GM21390 (cell line): Measurements from ENCODE around the gene TEAD4.

Source experiments
- ATAC-seq: cut with Tn5 transposase; IDR thresholded peaks from one replicate; pipeline ENCODE4 v1.9.1; 2021; ENCODE audit not compliant: unreplicated experiment

Gene TEAD4

DNA sequence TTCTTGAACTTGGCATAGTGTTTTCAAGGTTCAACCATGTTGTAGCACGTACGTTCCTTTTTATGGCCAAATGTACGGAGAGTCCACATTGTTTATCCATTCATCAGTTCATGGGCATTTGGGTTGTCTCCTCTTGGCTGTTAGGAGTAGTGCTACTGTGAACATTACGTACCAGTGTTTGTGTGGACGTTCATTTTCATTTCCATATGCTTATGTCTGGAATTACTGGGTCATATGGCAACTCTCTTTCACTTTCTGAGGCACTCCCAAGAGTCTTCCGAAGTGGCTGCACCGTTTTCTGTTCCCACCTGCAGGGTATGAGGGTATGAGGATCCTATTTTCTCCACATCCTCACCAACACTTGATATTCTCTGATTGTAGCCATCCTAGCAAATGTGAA, 68.9 kb downstream of the TEAD4 start:
- no peak for ATAC-seq

- no peak for ATAC-seq
Measured at GRCh38 chr12:3030821-3031429, 71.7 kb downstream of the TEAD4 start.

- ATAC-seq: no peak
Measured at GRCh38 chr12:3032161-3032560, 73.0 kb downstream of the TEAD4 start.

DNA sequence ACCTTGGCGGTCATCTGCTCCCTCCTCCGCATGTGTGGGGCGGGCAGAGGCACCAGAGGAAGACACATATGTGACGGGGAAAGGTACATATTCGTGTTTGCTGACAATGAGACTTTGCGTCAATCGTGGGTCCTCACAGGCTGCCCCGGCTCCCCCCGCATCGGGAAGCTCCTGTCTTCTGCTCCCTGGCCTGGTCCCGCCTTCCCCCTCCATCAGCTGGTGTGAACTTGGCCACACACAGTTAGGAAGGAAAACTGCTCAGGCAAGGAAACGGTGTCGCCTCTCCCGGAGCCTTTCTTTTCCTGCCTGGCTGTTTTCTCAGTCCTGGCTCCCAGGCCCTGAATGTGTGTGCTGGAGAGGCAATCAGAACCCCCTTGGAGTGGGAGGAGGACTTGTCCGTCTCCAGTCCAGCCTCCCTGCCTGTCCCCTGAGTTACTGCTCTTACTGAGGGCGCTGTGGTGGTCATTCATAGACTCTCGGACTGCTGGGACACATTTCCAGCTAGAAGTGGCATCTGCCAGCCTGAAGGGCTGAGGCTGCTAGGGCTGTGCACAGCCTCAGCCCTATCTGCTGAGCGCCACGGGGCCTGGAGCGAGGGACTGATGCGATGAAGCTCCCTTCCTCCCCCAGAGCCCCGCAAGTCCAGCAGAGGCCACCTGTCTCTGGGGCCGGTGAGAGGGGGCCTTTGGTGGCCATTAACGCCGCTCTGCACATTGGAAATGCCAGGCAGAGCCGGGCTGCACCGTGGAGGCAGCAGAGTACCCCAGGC, 73.8 kb downstream of the TEAD4 start:
- no peak for ATAC-seq

DNA sequence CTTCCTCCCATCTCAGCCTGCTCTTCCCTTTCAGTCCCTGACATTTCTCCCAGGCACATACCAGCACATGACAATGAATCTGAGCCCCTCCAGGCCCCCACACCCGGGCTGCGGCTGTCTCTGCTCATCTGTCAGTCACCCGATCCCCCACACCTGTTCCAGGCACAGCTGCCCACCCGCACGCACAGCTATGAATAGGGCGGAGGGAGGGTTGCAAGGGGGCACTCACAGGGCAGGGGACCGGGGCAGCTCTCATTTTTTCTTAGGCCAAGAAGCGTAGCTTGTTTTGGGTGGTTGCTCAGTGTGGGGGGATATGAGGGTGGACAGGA, 74.3 kb downstream of the TEAD4 start:
- no peak for ATAC-seq

DNA sequence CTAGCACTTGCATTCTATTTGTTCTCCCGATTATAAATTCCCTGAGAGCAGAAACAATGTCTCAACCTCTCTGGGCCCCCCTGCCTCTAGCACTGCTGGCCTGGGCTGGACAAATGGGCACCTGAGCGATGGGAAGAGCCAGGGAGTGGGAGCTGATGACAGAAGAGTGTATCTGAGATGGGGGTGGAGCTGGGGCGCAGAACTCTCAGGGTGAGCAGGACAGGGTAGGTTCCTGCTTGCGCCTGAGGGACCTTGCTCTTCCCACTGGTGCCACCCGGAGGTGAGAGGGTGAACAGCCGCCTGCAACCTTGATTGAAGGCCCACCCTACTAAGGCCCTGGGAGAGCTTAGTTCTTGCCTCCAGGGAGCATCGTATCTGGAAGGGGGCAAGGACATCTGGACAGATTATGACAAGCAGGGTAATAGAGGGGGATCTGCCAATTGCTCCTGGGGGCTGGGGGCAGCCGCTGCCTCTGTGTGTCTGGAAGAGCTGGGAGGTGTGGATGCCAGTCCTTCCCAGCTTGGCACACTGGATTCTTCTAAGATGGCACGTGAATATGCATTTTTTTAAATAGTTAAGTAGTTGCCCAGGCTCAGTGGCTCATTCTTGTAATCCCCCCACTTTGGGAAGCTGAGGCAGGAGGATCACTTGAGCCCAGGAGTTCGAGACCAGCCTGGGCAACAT, 75.0 kb downstream of the TEAD4 start:
- ATAC-seq: no peak

DNA sequence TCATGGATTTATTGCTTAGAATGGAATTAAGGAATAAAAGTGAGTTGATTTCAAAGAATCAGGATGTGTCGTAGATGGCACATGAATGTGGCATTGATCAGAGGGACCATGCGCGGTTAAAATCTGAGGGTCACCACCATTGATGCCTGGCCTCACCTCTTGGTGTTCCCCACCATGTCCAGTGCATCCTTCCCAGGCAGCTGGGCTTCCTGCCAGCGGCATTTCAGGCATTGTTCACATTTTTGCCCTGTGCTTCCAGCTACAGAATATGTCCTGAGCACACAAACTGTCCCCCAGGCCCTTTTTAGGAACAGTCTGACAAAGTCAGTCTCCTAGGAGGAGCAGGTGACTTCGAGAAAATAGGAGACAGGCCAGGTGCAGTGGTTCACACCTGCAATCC, 76.0 kb downstream of the TEAD4 start:
- ATAC-seq: no peak

GRCh38 chr12:3035815-3036702, 76.9 kb downstream of the TEAD4 start:
- no peak for ATAC-seq

DNA sequence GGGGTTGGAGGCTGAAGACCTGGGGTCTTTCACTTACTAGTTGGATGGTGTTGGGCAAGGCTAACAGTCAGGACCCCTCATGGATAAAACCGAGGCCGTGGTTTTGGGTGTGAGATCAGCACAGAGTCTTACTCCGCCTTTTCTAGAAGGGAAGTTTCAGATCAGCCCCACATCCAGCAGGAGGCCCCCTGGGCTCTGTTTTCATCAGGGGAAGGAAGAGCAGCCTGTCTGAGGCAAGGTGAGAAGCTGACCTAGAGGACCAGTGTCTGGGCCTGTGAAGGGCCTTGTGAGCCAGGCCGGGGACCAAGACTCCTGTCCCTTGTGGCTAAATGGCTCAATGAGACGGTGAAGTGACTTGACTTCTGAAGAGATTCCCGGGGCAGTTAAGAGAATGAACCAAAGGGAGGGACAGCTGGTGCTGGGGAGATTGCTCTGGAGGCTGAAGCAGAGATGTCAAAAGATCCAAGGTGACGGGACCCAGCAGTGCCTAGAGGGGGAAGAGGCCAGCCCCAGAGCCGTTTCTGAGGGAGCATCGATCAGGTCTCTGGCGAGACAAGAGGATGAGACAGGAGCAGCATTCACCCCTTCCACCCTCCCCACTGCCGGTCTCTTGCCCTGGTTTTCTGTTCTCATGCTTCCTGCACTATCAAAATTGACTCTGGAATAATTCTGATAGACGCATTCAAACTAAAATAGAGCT, 77.9 kb downstream of the TEAD4 start:
- ATAC-seq: no peak

DNA sequence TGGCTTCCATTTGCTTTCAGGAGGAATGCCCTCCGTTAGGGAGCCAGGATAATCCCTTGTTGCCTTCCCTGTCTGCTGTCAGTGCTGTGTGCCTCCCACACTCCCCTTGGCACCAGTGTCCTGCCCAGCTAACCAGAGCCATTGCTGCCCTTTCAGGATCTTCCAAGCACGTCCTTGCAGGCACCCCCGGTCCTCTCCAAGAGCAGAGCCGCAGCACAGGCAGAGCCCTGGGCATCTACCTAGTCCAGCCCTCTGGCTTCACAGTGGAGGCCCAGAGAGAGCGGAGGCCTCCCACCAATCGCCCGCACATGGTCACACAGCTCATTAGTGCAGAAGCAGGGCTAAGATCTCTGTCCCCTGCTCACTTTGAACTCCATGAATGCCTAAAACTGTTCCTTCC, 79.0 kb downstream of the TEAD4 start:
- ATAC-seq: no peak

DNA sequence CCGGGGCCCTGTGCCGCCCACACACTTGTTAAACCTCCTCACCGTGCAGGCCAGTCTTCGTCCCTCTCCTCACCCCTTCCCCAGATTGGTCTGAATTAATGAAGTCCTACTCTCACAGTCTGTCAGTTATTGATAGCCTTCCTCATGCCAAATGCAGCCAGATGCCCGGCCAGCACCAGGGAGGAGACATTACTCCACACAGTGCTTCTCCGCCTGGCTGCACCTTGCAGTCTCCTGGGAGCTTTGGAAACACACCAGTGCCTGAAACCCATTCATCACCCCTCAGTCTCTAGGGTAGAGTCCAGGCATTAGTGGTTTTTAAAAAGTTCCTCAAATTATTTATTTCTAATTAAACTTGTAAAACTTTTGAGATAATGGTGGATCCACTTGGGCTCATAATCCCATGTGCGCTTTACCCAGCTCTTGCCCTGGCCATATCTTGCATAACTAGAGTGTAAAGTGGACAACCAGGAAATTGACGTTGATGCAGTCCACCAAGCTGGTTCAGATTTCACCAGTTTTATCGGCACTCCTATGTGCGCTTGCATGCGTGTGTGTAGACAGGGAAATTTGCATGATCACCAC, 79.8 kb downstream of the TEAD4 start:
- no peak for ATAC-seq

GRCh38 chr12:3040026-3040656, 80.9 kb downstream of the TEAD4 start:
- no peak for ATAC-seq

- ATAC-seq: no peak
Measured at GRCh38 chr12:3040663-3041544, 81.7 kb downstream of the TEAD4 start.

DNA sequence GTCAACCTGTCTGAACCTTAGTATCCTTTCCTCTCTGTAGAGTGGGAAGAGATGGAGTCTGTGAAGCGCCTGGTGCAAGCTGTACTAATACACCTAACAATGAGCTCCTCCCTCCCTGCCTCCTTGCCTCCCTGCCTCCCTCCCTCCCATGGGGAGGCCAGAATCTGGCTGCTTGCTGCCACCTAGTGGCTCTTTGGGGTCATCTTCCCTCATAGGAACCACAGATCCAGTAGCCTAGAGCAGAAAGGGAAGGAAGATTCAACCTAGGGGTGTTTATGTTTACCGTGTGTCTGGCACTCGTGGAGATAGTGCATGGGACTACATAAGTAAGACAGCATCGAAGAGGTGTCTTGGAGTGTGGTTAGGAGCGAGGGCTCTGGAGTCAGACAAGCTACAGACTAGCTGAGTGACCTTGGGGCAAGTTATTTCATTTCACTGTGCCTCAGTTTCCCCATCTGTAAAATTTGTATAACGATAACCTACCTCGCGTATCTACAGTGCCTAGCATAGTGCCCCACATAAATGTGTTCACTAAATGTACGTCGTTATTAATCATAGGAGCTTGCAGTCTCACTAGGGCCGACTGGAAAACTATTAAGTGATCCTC, 82.5 kb downstream of the TEAD4 start:
- peak; percentile 80 for ATAC-seq

GRCh38 chr12:3042394-3042793, 83.2 kb downstream of the TEAD4 start:
- no peak for ATAC-seq

DNA sequence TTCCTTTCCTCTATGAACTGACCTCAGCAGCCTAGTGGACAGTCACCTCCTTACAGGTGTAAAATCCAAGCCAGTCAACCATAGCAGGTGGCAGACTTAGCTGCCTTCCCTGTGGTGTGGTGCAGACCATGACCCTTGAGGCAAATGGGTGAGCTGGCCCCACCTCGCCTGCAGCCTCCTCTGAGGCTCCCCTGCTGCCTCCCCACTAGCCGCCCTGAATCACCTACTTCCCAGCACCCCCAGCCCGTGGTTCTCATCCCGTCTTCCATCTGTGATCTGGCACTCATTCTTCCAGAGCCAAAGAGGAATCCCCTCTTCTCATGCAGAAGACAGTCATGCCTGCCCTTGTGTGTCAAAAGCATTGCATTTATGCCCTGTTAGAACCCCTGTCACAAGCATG, 83.6 kb downstream of the TEAD4 start:
- no peak for ATAC-seq

GRCh38 chr12:3043406-3043805, 84.2 kb downstream of the TEAD4 start:
- no peak for ATAC-seq

DNA sequence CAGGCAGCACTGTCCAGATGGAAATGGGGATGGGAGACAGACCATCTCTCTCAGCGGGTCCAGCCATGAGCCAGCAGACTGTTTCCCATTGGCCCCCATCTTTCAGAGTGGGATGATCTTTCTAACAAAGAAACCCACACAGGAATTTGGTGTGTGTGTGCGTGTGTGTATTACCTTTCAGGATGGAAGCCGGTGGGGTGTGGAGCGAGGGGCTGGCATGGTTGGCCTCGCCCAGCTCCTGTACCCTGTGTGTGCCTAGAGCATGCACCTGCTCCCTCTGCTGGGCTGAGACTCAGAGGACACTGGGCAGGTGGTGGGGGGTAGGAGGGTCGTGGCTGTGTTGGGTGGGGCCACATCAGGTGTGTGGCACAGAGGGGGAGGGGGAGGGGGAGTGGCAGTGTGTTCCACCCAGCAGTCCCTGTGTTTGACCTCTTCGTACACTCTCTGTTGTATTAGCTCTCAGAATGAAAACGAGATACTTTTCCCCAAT, 85.0 kb downstream of the TEAD4 start:
- no peak for ATAC-seq
